SK-N-SH (cell line): ENCODE results near the gene SLC1A2.
A peak's percentile ranks its signal among the peaks of the same experiment; 100 is the strongest.

Source experiments
- EP300 ChIP-seq, 2 experiments: IDR thresholded peaks; 2 replicates each; pipeline versions ENCODE4 v1.4.0 to v1.6.1; 2012; ENCODE audit warnings: borderline replicate concordance in 1 of 2, low read depth in 1 of 2, low read length in 1 of 2
- SMC3 ChIP-seq: IDR thresholded peaks from 2 replicates; pipeline ENCODE4 v1.6.1; 2012; ENCODE audit warnings: low read depth, low read length, improper control_type of control experiment
- USF2 ChIP-seq: fragments of 150-350 bp; IDR thresholded peaks from 2 replicates; pipeline ENCODE4 v1.6.1; 2017; ENCODE audit warnings: antibody characterized with exemption, low read length, low read depth, borderline replicate concordance

GRCh38 chr11:35214792-35215193 is 204.6 kb downstream of the SLC1A2 start:
- TF ChIP-seq USF2 (no peak), SMC3 (no peak), EP300 (IDR thresholded peaks at IDR 0.05; ENCODE audit: borderline replicate concordance in 1 of 2, low read depth in 1 of 2, low read length in 1 of 2) (peak in 1 of 2 experiments; percentile 94; a peak in 2 of 4 replicates)
